ENCODE measurements around the gene CSH2. TPM values are rescaled to one million over a fixed set of nuclear protein-coding genes. Genes with fewer than 3 reads are reported as not detected.
A peak's percentile ranks its signal among the peaks of the same experiment; 100 is the strongest.
"Not testable (repeated sequence)": the region's sequence is repeated elsewhere in the genome, so short reads cannot be mapped to it uniquely, and the experiment has no call there.

CSH2 gene
- total and polyA plus RNA-seq, 2 experiments from 2014 or later: not detected

DNA sequence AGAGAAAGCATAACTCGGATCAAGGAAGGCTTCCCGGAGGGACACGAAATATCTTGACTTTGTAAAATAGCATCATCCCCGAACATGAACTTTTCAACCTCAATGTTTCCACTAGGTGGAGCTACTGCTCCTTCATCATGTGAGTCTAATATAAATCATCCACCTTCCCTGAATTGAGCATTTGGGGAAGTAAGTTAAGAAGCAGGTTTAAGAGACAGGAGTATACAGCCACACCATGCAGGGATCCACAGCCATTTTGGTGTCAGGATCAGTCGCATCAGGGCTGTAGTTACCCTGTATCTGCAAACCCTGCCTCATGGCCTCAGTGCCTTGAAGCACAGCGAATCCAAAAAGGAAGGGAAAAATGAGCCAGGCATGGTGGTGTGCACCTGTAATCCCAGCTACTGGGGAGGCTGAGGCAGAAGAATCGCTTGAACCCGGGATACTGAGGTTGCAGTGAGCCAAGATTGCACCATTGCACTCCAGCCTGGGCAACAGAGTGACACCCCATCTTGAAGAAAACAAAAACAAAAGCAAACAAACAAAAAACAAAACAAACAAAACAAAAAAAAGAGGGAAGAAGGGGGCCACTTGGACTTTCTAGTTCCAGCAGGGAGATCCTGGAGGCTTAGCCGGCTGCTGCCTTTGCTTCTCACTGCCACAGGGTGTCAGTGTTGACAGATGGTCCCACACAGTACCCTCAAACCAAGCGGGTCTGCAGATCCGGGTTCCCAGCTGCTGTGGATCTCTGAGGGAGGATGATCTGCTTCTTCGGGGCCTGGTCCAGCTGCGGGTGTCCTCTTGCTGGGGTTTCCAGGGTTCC lies 15.8 kb upstream of the CSH2 start:
- DNase-seq (ENCODE audit: low read depth in 1 of 2, low spot score in 1 of 2): peak; percentile 43 to 64
- H3K27ac ChIP-seq; H3K9me3 ChIP-seq (ENCODE audit: low read depth); H3K4me3 ChIP-seq; H3K4me1 ChIP-seq (ENCODE audit: low read depth); H3K27me3 ChIP-seq; H3K36me3 ChIP-seq: not testable (repeated sequence)
- TF ChIP-seq, protein P1, sequence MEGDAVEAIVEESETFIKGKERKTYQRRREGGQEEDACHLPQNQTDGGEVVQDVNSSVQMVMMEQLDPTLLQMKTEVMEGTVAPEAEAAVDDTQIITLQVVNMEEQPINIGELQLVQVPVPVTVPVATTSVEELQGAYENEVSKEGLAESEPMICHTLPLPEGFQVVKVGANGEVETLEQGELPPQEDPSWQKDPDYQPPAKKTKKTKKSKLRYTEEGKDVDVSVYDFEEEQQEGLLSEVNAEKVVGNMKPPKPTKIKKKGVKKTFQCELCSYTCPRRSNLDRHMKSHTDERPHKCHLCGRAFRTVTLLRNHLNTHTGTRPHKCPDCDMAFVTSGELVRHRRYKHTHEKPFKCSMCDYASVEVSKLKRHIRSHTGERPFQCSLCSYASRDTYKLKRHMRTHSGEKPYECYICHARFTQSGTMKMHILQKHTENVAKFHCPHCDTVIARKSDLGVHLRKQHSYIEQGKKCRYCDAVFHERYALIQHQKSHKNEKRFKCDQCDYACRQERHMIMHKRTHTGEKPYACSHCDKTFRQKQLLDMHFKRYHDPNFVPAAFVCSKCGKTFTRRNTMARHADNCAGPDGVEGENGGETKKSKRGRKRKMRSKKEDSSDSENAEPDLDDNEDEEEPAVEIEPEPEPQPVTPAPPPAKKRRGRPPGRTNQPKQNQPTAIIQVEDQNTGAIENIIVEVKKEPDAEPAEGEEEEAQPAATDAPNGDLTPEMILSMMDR (IDR thresholded peaks at IDR 0.05; ENCODE audit: low read depth, low read length): peak; percentile 44

DNA sequence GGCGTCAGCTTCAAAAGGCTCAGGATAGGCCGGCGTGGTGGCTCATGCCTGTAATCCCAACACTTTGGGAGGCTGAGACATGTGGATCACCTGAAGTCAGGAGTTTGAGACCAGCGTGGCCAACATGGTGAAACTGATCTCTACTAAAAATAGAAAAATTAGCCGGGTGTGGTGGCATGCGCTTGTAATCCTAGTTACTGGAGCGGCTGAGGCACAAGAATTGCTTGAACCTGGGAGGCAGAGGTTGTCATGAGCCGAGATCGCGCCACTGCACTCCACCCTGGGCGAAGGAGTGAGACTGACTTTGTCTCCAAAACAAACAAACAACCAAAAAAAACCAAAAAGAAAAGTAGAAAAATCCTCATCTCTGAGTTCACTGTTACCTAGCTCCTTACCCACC lies 11.6 kb upstream of the CSH2 start:
- not testable (repeated sequence) for H3K27me3 ChIP-seq; H3K4me3 ChIP-seq; H3K4me1 ChIP-seq (ENCODE audit: low read depth); H3K27ac ChIP-seq; DNase-seq (ENCODE audit: low read depth in 1 of 2, low spot score in 1 of 2); H3K36me3 ChIP-seq; H3K9me3 ChIP-seq (ENCODE audit: low read depth)

DNA sequence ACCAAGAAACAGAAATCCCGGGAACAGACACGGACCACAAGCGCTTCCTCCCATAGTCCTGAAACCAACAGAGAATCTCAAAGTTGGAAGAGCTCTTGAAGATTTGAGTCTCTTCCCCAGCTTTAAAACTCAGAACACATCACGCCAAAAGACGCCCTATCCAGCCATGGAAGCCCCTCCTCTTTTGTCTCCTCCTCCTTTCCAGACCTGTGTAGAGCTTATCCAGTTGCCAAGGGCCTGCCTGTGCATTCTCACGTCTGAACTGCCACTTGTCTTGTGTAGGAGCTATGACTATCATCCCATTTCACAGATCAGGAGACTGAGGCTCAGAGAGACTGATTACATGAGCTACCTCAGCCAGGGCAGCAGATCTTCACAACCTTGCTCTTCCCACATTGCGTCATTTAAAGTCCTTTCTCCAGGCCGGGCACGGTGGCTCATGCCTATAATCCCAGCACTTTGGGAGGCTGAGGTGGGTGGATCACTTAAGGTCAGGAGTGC lies 9.2 kb upstream of the CSH2 start:
- H3K4me1 ChIP-seq (ENCODE audit: low read depth); H3K4me3 ChIP-seq; DNase-seq (ENCODE audit: low read depth in 1 of 2, low spot score in 1 of 2); H3K9me3 ChIP-seq (ENCODE audit: low read depth); H3K27me3 ChIP-seq; H3K36me3 ChIP-seq; H3K27ac ChIP-seq: not testable (repeated sequence)

DNA sequence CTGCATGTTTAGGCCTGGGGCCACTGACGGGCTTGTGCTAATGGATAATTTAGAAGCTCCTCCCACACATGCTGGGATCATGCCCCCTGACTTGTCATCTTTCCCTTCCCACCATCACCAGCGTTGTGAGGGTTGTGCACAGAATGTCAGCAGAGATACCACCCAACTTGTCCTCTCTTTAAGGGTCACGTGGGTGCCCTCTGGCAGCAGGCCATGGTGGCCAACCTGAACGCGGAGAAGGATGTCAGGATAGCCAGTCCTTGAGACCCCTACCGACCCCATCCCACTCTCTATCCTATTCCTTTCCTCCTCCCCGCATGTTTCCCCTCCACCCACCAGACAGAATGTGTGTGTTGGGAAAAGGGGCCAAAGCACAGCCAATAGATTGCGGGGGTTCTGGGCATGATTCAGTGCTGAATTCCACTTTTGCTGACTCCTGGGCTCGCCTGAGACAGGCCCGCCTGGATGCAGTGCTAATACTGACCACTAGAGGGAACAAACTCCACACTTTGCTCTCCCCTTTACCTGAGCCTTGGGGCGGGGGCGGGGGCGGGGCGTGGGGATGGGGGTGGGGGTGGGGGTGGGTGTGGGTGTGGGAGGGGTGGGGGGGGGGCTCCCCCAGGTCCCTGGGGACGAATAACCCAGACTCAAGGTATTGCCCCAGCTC lies 8.6 kb upstream of the CSH2 start, which contains the start of gene GH2:
Gene GH2, minus strand, starts transcription at position 10 of the 667 bp plus-strand sequence. CDS start 143 bp downstream, outside the sequence.
- Histone ChIP-seq H3K4me1 (ENCODE audit: low read depth) (no peaks in the 10 kb centered on the region), H3K9me3 (ENCODE audit: low read depth) (no peaks in the 10 kb centered on the region), H3K27ac (no peak within 1 kb of the TSS), H3K27me3 (no peaks in the 10 kb centered on the region), H3K36me3 (no peaks in the 10 kb centered on the region), H3K4me3 (no peak within 1 kb of the TSS)
- TF ChIP-seq, protein P1 (IDR thresholded peaks at IDR 0.05; ENCODE audit: low read depth, low read length): peak; percentile 65
- peak; percentile 52 to 62 for DNase-seq (ENCODE audit: low read depth in 1 of 2, low spot score in 1 of 2)

DNA sequence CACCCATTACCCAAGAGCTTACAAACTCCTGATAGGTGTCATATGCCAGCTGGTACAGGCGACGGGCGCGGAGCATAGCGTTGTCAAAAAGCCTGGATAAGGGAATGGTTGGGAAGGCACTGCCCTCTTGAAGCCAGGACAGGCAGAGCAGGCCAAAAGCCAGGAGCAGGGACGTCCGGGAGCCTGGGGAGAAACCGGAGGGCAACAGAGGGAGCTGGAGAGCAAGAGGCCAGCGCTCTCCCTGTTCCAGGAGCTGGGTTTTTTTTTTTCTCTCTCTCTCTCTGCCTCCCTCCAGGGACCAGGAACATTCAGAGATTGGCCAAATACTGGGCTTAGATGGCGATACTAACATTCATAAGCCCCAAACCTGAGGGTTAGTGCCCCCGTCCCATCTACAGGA lies 7.9 kb upstream of the CSH2 start:
- not testable (repeated sequence) for H3K9me3 ChIP-seq (ENCODE audit: low read depth); H3K27me3 ChIP-seq; H3K36me3 ChIP-seq; H3K4me3 ChIP-seq; H3K4me1 ChIP-seq (ENCODE audit: low read depth); H3K27ac ChIP-seq
- TF ChIP-seq, protein P1 (IDR thresholded peaks at IDR 0.05; ENCODE audit: low read depth, low read length): peak; percentile 25
- peak; percentile 4 to 58 for DNase-seq (ENCODE audit: low read depth in 1 of 2, low spot score in 1 of 2)

DNA sequence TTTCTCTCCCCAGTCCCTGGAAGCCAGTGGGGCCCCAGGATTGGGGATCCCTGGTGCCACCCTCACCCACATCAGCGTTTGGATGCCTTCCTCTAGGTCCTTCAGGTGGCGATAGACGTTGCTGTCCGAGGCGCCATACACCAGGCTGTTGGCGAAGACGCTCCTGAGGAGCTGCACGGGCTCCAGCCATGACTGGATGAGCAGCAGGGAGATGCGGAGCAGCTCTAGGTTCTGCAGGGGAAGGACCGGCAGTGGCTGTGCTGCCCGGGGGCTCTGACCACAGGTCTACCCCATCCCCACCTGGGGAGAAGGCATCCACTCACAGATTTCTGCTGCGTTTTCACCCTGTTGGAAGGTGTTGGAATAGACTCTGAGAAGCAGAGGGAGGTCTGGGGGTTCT lies 7.2 kb upstream of the CSH2 start:
- TF ChIP-seq, protein P1 (IDR thresholded peaks at IDR 0.05; ENCODE audit: low read depth, low read length): no peak
- H3K27me3 ChIP-seq: no peaks in the 10 kb centered on the region
- H3K27ac ChIP-seq: no peak overlapping the region
- H3K9me3 ChIP-seq (ENCODE audit: low read depth): no peaks in the 10 kb centered on the region
- no peaks in the 10 kb centered on the region for H3K36me3 ChIP-seq
- no peaks in the 10 kb centered on the region for H3K4me1 ChIP-seq (ENCODE audit: low read depth)
- no peak for DNase-seq (ENCODE audit: low read depth in 1 of 2, low spot score in 1 of 2)
- H3K4me3 ChIP-seq: no peak overlapping the region

DNA sequence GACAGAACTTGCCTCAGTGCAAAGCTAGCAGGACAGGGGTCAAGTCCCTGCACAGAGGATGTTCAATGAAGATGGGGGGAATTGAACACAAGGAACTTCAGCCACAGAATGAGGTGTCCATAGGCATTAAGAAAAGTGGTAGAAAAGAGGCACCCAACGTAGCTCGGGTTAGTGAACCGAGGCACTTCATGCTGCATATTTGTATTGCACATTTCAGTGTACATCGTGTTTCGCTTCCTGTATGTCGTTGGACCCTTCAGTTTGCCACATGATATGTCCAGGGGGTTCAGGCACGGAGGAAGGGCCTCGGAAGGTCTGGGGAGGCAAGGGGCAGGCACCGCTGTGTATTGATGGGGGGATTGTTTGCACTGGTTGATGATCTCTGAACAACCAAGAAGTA lies 4.9 kb upstream of the CSH2 start:
- H3K36me3 ChIP-seq; H3K4me1 ChIP-seq (ENCODE audit: low read depth); H3K27me3 ChIP-seq; H3K4me3 ChIP-seq; DNase-seq (ENCODE audit: low read depth in 1 of 2, low spot score in 1 of 2); H3K9me3 ChIP-seq (ENCODE audit: low read depth); H3K27ac ChIP-seq: not testable (repeated sequence)

DNA sequence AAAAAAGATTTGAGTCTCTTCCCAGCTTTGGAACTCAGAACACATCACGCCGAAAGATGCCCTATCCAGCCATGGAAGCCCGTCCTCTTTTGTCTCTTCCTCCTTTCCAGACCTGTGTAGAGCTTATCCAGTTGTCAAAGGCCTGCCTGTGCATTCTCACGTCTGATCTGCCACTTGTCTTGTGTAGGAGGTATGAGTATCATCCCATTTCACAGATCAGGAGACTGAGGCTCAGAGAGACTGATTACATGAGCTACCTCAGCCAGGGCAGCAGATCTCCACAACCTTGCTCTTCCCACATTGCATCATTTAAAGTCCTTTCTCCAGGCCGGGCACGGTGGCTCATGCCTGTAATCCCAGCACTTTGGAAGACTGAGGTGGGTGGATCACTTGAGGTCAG lies 1.2 kb upstream of the CSH2 start:
- not testable (repeated sequence) for H3K27me3 ChIP-seq; H3K9me3 ChIP-seq (ENCODE audit: low read depth); H3K4me1 ChIP-seq (ENCODE audit: low read depth); DNase-seq (ENCODE audit: low read depth in 1 of 2, low spot score in 1 of 2); H3K36me3 ChIP-seq; H3K4me3 ChIP-seq; H3K27ac ChIP-seq

DNA sequence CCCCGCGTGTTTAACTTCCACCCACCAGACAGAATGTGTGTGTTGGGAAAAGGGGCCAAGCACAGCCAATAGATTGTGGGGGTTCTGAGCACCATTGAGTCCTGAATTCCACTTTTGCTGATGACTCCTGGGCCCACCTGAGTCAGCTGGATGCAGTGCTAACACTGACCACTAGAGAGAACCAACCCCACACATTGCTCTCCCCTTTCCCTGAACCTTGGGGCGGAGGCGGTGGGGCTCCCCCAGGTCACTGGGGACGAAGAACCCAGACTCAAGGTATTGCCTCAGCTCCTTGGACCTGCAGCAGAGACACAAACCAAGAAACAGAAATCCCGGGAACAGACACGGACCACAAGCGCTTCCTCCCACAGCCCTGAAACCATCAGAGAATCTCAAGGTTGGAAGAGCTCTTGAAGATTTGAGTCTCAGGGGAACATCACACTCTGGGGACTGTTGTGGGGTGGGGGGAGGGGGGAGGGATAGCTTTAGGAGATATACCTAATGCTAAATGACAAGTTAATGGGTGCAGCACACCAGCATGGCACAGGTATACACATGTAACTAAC lies 667 bp upstream of the CSH2 start:
- DNase-seq (ENCODE audit: low read depth in 1 of 2, low spot score in 1 of 2); H3K4me1 ChIP-seq (ENCODE audit: low read depth); H3K9me3 ChIP-seq (ENCODE audit: low read depth); H3K36me3 ChIP-seq; H3K27me3 ChIP-seq; H3K4me3 ChIP-seq; H3K27ac ChIP-seq: not testable (repeated sequence)
